Ishikawa (cell line): ENCODE results near the gene LY6G5B.

Experiments
- CEBPB ChIP-seq: IDR thresholded peaks from 2 replicates; pipeline ENCODE4 v1.6.1; 2012
- CREB1 ChIP-seq: IDR thresholded peaks from 2 replicates; pipeline ENCODE4 v1.6.1; 2012; ENCODE audit warnings: low read depth
- EGR1 ChIP-seq: IDR thresholded peaks from 2 replicates; pipeline ENCODE4 v1.6.1; 2012
- EP300 ChIP-seq: IDR thresholded peaks from 2 replicates; pipeline ENCODE4 v1.6.1; 2012; ENCODE audit warnings: borderline replicate concordance
- FOXM1 ChIP-seq: IDR thresholded peaks from 2 replicates; pipeline ENCODE4 v1.6.1; 2012; ENCODE audit warnings: low read depth, borderline replicate concordance
- NFIC ChIP-seq: IDR thresholded peaks from 2 replicates; pipeline ENCODE4 v1.6.1; 2012
- RAD21 ChIP-seq: IDR thresholded peaks from 2 replicates; pipeline ENCODE4 v1.6.1; 2012; ENCODE audit warnings: low read depth
- REST ChIP-seq: IDR thresholded peaks from 2 replicates; pipeline ENCODE4 v1.6.1; 2012; ENCODE audit warnings: low read depth, mild to moderate bottlenecking
- TAF1 ChIP-seq: IDR thresholded peaks from 2 replicates; pipeline ENCODE4 v1.6.1; 2012; ENCODE audit warnings: low read depth, mild to moderate bottlenecking
- TCF12 ChIP-seq: IDR thresholded peaks from 2 replicates; pipeline ENCODE4 v1.6.1; 2012; ENCODE audit warnings: low read depth
- TEAD4 ChIP-seq: IDR thresholded peaks from 2 replicates; pipeline ENCODE4 v1.6.1; 2012
- YY1 ChIP-seq: IDR thresholded peaks from 2 replicates; pipeline ENCODE4 v1.6.1; 2012; ENCODE audit warnings: low read depth
- ZBTB7A ChIP-seq: IDR thresholded peaks from 2 replicates; pipeline ENCODE4 v1.6.1; 2012; ENCODE audit warnings: low read depth
- TF ChIP-seq, protein P1 (sequence below): IDR thresholded peaks from 2 replicates; pipeline ENCODE4 v1.6.1; 2012
- TF ChIP-seq, protein P2 (sequence below): IDR thresholded peaks from 2 replicates; pipeline ENCODE4 v1.6.1; 2012

Gene LY6G5B

DNA sequence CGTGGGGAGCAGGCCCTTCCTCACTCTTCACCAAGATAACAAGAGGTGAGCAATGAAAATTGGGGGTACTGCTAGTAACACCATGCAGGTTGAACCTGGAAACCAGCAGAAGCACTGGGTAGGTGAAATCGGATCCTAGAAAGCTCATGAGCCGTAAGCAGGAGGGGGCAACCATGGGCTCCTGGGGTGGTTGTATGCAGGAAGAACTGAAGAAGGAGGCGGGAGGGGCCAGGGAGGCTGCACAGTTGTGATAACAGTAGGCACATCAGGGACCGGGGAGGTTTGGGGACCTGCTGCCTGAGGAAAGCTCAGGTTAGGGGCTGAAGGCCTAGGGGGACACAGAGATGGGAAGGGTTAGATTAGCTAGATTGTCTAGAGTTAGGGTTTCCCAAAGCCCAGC, 16.7 kb downstream of the LY6G5B start:
- TF ChIP-seq ZBTB7A (no peak), EGR1 (no peak), CREB1 (no peak), EP300 (no peak), NFIC (no peak), FOXM1 (no peak), RAD21 (no peak)
- TF ChIP-seq, protein P1, sequence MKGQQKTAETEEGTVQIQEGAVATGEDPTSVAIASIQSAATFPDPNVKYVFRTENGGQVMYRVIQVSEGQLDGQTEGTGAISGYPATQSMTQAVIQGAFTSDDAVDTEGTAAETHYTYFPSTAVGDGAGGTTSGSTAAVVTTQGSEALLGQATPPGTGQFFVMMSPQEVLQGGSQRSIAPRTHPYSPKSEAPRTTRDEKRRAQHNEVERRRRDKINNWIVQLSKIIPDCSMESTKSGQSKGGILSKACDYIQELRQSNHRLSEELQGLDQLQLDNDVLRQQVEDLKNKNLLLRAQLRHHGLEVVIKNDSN: no peak
- TF ChIP-seq, protein P2, sequence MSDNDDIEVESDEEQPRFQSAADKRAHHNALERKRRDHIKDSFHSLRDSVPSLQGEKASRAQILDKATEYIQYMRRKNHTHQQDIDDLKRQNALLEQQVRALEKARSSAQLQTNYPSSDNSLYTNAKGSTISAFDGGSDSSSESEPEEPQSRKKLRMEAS: no peak

- no peak for TF ChIP-seq FOXM1
- TF ChIP-seq, protein P1: no peak
- TF ChIP-seq TAF1: no peak
- no peak for TF ChIP-seq ZBTB7A
- no peak for TF ChIP-seq REST
- no peak for TF ChIP-seq RAD21
- TF ChIP-seq CREB1: no peak
- TF ChIP-seq TCF12: no peak
- TF ChIP-seq YY1: no peak
- TF ChIP-seq EGR1: no peak
- TF ChIP-seq, protein P2: no peak
- TF ChIP-seq CEBPB: no peak
- no peak for TF ChIP-seq NFIC
- no peak for TF ChIP-seq TEAD4
- no peak for TF ChIP-seq EP300
Observed at GRCh38 chr6:31687321-31687720, 17.5 kb downstream of the LY6G5B start.

- TF ChIP-seq EP300 (no peak), NFIC (no peak), TAF1 (no peak), ZBTB7A (no peak), RAD21 (no peak), TEAD4 (no peak), CEBPB (no peak), REST (no peak), FOXM1 (no peak), CREB1 (no peak), TCF12 (no peak), YY1 (no peak), EGR1 (no peak)
- TF ChIP-seq, protein P2: no peak
- TF ChIP-seq, protein P1: no peak
Observed at GRCh38 chr6:31687860-31688693, 18.3 kb downstream of the LY6G5B start.

GRCh38 chr6:31689249-31690110, 19.7 kb downstream of the LY6G5B start:
- TF ChIP-seq NFIC (no peak), RAD21 (no peak)
